MM.1S (cell line): ENCODE measurements around the gene NRN1.

Source experiments
- DNase-seq: peaks from one replicate; pipeline ENCODE4 v3.0.0-alpha.2; 2015
- H2AFZ ChIP-seq: fragments of 300-600 bp; sonication (generic); 2 replicates; pipeline ENCODE4 v1.6.0; 2016; ENCODE audit warnings: antibody characterized with exemption, low read length
- H3F3A ChIP-seq: fragments of 300-600 bp; sonication (generic); 2 replicates; pipeline ENCODE4 v1.6.1; 2016; ENCODE audit warnings: mild to moderate bottlenecking, antibody characterized with exemption, low read length, moderate library complexity, mixed read lengths; ENCODE audit not compliant: insufficient read depth
- H3K27ac ChIP-seq: fragments of 300-600 bp; sonication (generic); 2 replicates; pipeline ENCODE4 v1.5.1; 2016; ENCODE audit warnings: mild to moderate bottlenecking, low read length
- H3K27me3 ChIP-seq: fragments of 300-600 bp; sonication (generic); replicated peaks from 2 replicates; pipeline ENCODE4 v1.6.0; 2016; ENCODE audit warnings: low read length; ENCODE audit not compliant: insufficient read depth
- H3K36me3 ChIP-seq: fragments of 300-600 bp; sonication (generic); replicated peaks from 2 replicates; pipeline ENCODE4 v1.6.1; 2016; ENCODE audit warnings: mild to moderate bottlenecking, low read length, mixed read lengths; ENCODE audit not compliant: insufficient read depth
- H3K4me1 ChIP-seq: fragments of 300-600 bp; sonication (generic); 2 replicates; pipeline ENCODE4 v1.6.1; 2016; ENCODE audit warnings: low read length, mixed read lengths
- H3K4me2 ChIP-seq: fragments of 300-600 bp; sonication (generic); 2 replicates; pipeline ENCODE4 v1.6.0; 2016; ENCODE audit warnings: low read depth, low read length
- H3K4me3 ChIP-seq: fragments of 300-600 bp; sonication (generic); 2 replicates; pipeline ENCODE4 v1.5.1; 2016; ENCODE audit warnings: low read length, mixed read lengths
- H3K79me2 ChIP-seq: fragments of 300-600 bp; sonication (generic); 2 replicates; pipeline ENCODE4 v1.6.1; 2016; ENCODE audit warnings: mixed run types, low read length, mixed read lengths
- H3K9ac ChIP-seq: fragments of 300-600 bp; sonication (generic); 2 replicates; pipeline ENCODE4 v1.6.1; 2016; ENCODE audit warnings: low read length, mixed read lengths
- H3K9me2 ChIP-seq: fragments of 300-600 bp; sonication (generic); replicated peaks from 2 replicates; pipeline ENCODE4 v1.6.1; 2016; ENCODE audit warnings: mild to moderate bottlenecking, low read length, mixed read lengths; ENCODE audit not compliant: insufficient read depth
- H3K9me3 ChIP-seq: fragments of 300-600 bp; sonication (generic); replicated peaks from 2 replicates; pipeline ENCODE4 v1.6.1; 2016; ENCODE audit warnings: mild to moderate bottlenecking, low read length, mixed read lengths; ENCODE audit not compliant: insufficient read depth
- H4K20me1 ChIP-seq: fragments of 300-600 bp; sonication (generic); 2 replicates; pipeline ENCODE4 v1.6.1; 2016; ENCODE audit warnings: mild to moderate bottlenecking, low read length, moderate library complexity, mixed read lengths; ENCODE audit not compliant: insufficient read depth
- EZH2 ChIP-seq: fragments of 300-600 bp; sonication (generic); optimal IDR thresholded peaks from 2 replicates; pipeline ENCODE3; 2017; ENCODE audit warnings: low read depth, mild to moderate bottlenecking, antibody characterized with exemption, low read length, mixed read lengths
- EZH2phosphoT487 ChIP-seq: fragments of 300-600 bp; sonication (generic); IDR thresholded peaks from 2 replicates; pipeline ENCODE4 v1.6.1; 2018; ENCODE audit warnings: antibody characterized with exemption, low read length
- TF ChIP-seq, protein P1 (sequence below): fragments of 300-600 bp; sonication (generic); IDR thresholded peaks from 2 replicates; pipeline ENCODE4 v1.5.1; 2016; ENCODE audit warnings: antibody characterized with exemption, low read length, mixed read lengths

NRN1 gene

DNA sequence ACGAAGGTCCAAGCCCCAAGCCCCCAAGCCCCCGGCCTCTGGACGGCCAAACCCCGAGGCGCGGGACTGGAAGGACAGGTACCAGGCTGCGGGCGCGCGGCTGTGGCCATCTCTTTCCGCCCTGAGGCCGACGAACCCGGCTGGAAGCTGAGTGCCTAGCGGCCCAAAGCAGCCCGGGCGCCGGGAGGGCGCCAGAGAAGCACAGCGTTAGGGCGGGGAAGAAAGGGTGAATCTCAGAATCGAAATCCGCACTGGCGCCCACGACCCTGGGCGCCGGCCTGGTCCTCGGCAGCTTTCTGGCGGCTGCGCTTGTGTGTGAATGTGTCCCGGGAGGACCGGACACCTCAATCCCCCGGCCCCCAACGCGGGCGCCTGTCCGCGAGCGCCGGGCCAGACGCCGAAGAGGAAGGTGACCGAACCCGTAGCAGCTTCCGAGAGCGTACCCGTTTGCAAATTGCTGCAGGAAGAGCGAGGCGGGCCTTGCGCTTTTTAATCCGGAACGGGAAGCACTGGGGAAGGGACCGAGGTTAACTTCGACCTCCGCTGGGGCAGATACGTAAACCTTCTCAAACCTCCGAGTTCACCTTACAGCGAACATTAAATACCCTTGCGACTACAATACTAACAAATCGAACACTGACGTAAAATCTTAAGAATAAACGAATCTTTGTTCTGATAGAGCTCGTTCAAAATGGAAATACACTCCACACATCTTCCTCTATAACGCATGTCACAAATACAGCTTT lies 2.9 kb downstream of the NRN1 start:
- peak overlapping the region; percentile 56 for H3K9ac ChIP-seq
- no peaks in the 10 kb centered on the region for H3K36me3 ChIP-seq
- H3K4me3 ChIP-seq, result peak overlapping the region; percentile 67
- peak overlapping the region; percentile 59; the same call in 1 of the 2 replicates for H2AFZ ChIP-seq
- peak; percentile 63 for DNase-seq
- TF ChIP-seq, protein P1, sequence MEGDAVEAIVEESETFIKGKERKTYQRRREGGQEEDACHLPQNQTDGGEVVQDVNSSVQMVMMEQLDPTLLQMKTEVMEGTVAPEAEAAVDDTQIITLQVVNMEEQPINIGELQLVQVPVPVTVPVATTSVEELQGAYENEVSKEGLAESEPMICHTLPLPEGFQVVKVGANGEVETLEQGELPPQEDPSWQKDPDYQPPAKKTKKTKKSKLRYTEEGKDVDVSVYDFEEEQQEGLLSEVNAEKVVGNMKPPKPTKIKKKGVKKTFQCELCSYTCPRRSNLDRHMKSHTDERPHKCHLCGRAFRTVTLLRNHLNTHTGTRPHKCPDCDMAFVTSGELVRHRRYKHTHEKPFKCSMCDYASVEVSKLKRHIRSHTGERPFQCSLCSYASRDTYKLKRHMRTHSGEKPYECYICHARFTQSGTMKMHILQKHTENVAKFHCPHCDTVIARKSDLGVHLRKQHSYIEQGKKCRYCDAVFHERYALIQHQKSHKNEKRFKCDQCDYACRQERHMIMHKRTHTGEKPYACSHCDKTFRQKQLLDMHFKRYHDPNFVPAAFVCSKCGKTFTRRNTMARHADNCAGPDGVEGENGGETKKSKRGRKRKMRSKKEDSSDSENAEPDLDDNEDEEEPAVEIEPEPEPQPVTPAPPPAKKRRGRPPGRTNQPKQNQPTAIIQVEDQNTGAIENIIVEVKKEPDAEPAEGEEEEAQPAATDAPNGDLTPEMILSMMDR, result no peak
- TF ChIP-seq EZH2, result no peak
- no peak for TF ChIP-seq EZH2phosphoT487
- no peaks in the 10 kb centered on the region for H4K20me1 ChIP-seq
- no peaks in the 10 kb centered on the region for H3K9me3 ChIP-seq
- H3K9me2 ChIP-seq, result no peaks in the 10 kb centered on the region
- peaks cover 24% of the 10 kb centered on the region for H3F3A ChIP-seq
- 0 out of 2 replicates have a peak, but pooled peaks cover 4% of the 10 kb centered on the region for H3K79me2 ChIP-seq
- peaks cover 17% of the 10 kb centered on the region for H3K27me3 ChIP-seq
- peak overlapping the region; percentile 36; the same call in 1 of the 2 replicates for H3K27ac ChIP-seq
- H3K4me2 ChIP-seq, result peak overlapping the region; percentile 71; the same call in 1 of the 2 replicates
- H3K4me1 ChIP-seq, result peaks cover 10% of the 10 kb centered on the region

DNA sequence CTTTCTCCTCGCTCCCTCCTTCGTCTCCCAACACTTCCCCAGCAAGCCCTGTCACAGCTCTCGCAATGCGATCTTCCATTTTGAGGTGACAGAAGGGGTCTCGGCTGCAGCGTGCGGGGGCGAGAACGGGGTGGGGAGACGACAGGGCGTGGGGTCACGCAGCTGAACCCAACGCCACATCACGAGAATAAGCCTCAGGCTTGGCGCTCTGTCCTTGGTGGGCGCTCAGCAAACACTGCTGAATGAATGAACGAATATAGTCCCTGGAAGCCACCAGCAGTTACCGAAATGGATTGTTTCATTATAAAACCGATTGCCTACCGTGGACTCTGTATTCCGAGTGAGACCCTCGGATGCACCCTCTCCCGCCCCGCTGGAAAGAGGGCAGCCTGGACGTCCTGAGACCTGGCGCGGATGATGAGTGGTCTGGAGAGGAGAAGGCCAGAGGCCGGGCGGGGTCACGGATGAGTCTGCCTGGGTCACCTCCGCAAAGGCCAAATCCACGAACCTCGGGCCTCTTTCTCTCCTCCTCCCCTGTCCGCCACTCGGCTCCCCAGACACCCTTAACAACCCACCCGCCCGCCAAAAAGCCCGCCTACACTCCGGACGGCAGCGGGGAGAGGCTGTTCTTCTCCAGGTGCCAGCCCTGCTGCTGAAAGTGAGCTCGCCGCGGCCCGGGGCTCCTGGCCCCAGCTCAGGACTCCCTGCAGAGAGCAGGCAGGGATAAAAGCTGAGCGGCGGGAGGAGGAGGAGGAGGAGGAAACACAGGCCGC lies 3.7 kb downstream of the NRN1 start:
- Histone ChIP-seq H3K27me3 (peaks cover 17% of the 10 kb centered on the region), H3K4me3 (peak overlapping the region; percentile 67), H3K4me2 (peak overlapping the region; percentile 71; the same call in 1 of the 2 replicates), H2AFZ (peak overlapping the region; percentile 59; the same call in 1 of the 2 replicates), H3K9ac (peak overlapping the region; percentile 56; the same call in 1 of the 2 replicates), H3K9me3 (no peaks in the 10 kb centered on the region), H3K27ac (peak overlapping the region; percentile 36; the same call in 1 of the 2 replicates), H3K9me2 (no peaks in the 10 kb centered on the region), H3F3A (peaks cover 23% of the 10 kb centered on the region), H3K4me1 (peaks cover 10% of the 10 kb centered on the region), H3K79me2 (0 out of 2 replicates have a peak, but pooled peaks cover 4% of the 10 kb centered on the region), H4K20me1 (no peaks in the 10 kb centered on the region), H3K36me3 (no peaks in the 10 kb centered on the region)
- DNase-seq, result no peak
- TF ChIP-seq, protein P1, result no peak
- no peak for TF ChIP-seq EZH2phosphoT487
- no peak for TF ChIP-seq EZH2

DNA sequence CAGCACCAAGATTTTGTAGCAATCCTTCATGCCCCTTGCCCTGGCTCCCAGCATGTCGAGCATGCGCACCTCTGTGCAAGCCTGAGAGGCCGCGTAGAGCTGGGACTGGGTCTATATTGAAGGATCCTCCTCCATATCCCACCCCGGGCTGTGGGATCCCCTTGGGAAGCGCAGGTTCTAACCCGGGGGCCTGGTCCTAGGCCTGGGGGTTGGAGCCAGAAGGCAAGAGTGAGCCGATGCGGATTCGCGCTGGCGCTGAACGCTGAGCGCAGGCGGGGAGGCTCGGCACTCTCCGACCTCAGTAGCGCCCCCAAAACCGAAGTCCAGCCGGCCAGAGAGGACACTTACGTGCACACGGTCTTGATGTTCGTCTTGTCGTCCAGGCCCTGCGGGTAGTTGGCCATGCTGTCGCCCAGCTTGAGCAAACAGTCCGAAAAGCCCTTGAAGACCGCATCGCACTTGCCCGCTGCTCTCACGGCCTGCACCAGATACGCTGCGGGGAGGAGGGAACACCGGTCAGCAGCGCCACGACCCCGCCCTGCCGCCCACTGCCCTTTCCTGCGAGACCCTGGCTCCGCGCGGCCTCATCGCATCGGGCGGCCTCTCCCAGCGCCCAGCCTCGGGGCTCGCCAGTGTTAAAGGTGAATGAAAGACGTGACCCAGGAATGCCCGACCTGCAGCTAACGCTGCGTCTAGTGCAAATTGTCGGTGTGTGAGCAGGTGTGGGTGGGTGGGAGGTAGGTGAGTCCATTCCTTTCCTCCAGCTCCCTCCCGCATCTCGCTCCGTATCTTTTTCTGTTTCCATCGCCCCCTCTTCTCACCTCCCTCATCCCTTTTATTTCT lies 4.5 kb downstream of the NRN1 start:
- H2AFZ ChIP-seq, result no peak overlapping the region
- H3K27me3 ChIP-seq, result peaks cover 17% of the 10 kb centered on the region
- no peaks in the 10 kb centered on the region for H3K9me3 ChIP-seq
- no peak overlapping the region for H3K27ac ChIP-seq
- no peak for DNase-seq
- no peaks in the 10 kb centered on the region for H3K36me3 ChIP-seq
- peaks cover 10% of the 10 kb centered on the region for H3K4me1 ChIP-seq
- TF ChIP-seq, protein P1, result no peak
- TF ChIP-seq EZH2, result no peak
- TF ChIP-seq EZH2phosphoT487, result no peak
- no peak overlapping the region for H3K4me3 ChIP-seq
- no peaks in the 10 kb centered on the region for H3K9me2 ChIP-seq
- peaks cover 23% of the 10 kb centered on the region for H3F3A ChIP-seq
- no peaks in the 10 kb centered on the region for H4K20me1 ChIP-seq
- H3K9ac ChIP-seq, result no peak overlapping the region
- 0 out of 2 replicates have a peak, but pooled peaks cover 4% of the 10 kb centered on the region for H3K79me2 ChIP-seq
- peak overlapping the region; percentile 71; the same call in 1 of the 2 replicates for H3K4me2 ChIP-seq
